Coronary artery (tissue), 2 donors: Measurements from ENCODE around the gene ZAP70.

Source experiments
- DNase-seq: peaks from one replicate; pipeline ENCODE4 v3.0.0-alpha.2; 2017; ENCODE audit warnings: low spot score
- H3K27ac ChIP-seq, 2 donors: fragments of 200-600 bp; sonication (generic); one replicate each; pipeline ENCODE4 v1.5.1; 2016 to 2019
- H3K4me3 ChIP-seq: fragments of 200-600 bp; sonication (generic); 2 replicates; pipeline ENCODE4 v1.5.1; 2016; ENCODE audit warnings: mild to moderate bottlenecking, moderate library complexity
- TF ChIP-seq, protein P1 (sequence below): fragments of 200-600 bp; sonication (generic); IDR thresholded peaks from one replicate; pipeline ENCODE4 v1.5.1; 2019; ENCODE audit warnings: antibody characterized with exemption

The ZAP70 gene

DNA sequence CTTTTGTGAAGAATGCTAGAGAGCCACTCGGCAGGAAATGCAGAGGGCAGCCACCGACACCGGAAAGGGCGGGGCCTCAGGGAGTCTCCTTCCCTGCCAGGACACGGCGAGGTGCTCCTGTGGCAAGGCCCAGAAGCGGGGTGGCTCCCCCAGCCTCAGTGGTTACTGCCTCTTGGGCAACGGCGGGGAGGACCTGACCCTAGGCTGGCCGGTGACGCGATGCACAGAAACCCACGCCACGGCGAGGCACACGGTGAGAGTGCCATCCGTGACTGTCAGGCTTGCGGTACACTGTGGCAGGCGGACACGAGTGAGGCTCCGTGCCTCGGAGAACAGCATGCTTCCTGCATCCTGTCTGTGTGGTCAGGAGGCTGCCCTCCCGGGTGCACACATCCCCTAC, 47.8 kb downstream of the ZAP70 start:
- Histone ChIP-seq H3K27ac (no peak overlapping the region), H3K4me3 (no peak overlapping the region)
- TF ChIP-seq, protein P1, sequence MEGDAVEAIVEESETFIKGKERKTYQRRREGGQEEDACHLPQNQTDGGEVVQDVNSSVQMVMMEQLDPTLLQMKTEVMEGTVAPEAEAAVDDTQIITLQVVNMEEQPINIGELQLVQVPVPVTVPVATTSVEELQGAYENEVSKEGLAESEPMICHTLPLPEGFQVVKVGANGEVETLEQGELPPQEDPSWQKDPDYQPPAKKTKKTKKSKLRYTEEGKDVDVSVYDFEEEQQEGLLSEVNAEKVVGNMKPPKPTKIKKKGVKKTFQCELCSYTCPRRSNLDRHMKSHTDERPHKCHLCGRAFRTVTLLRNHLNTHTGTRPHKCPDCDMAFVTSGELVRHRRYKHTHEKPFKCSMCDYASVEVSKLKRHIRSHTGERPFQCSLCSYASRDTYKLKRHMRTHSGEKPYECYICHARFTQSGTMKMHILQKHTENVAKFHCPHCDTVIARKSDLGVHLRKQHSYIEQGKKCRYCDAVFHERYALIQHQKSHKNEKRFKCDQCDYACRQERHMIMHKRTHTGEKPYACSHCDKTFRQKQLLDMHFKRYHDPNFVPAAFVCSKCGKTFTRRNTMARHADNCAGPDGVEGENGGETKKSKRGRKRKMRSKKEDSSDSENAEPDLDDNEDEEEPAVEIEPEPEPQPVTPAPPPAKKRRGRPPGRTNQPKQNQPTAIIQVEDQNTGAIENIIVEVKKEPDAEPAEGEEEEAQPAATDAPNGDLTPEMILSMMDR: no peak
- no peak for DNase-seq

DNA sequence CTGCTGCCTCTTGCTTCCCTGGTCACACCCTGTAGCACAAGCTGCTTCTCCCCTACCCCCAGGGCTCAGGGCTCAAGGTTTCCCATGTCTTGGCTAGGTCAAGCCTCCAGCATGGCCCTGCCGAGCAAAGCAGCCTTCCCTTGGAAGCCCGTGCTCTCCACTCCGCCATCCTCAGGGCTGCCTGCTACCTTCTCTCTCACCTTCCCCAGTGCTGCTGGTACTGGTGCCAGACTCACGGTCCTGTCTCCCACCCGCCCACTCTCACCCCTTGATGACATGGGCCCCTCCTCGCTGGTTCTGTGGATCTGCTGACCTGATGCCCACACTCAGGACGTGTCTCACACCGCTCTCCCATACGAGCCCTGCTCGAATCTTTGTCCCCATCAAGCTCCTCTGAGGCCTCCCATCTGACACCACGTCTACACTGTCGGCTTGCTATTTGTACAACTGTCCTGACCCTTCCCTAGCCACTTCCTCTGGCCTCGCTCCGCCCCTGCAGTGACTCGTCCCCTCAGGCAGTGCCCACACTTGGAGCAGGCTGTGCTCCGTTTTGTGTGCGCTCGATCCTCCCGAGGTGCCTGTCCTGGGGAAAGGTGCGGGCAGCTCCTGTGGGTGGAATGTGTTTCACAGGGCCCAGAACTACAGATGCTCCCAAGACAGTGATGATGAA, 49.9 kb downstream of the ZAP70 start:
- TF ChIP-seq, protein P1: no peak
- H3K27ac ChIP-seq: no peak overlapping the region
- no peak overlapping the region for H3K4me3 ChIP-seq
- no peak for DNase-seq

DNA sequence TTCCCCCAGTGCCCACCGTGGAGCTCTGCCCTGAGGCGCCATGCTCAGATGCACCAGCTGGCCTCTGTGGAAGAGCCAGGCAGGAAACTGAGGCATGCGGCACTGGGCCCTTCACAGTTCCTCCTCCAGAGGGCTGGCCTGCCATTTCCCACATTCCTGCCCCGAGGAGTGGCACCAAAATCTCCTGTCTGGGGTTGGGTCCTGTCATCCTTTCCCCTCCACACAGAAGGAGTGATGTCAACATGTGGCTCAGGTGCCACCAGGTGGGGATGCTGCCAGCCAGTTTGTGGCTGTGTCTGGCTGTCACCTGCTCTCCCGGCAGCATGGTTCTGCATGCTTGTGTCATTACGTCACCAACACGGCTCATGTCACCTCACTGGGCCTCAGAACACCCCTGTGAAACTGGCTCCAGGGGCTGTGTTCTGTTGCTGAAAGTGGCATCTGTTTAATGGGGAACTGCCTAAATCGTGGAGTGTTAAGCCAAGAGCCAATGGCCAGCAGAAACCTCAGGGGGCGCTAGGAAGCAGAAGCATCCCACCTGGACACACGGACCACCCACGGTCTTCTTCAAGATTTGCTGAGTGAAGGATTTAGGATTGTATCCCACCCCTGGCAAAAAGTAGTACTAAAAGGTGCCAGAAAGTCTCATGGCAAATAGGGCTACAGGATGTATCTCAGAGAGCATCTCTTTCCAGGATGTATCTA, 51.3 kb downstream of the ZAP70 start:
- H3K4me3 ChIP-seq: no peak overlapping the region
- no peak overlapping the region for H3K27ac ChIP-seq
- TF ChIP-seq, protein P1: no peak
- DNase-seq: no peak

DNA sequence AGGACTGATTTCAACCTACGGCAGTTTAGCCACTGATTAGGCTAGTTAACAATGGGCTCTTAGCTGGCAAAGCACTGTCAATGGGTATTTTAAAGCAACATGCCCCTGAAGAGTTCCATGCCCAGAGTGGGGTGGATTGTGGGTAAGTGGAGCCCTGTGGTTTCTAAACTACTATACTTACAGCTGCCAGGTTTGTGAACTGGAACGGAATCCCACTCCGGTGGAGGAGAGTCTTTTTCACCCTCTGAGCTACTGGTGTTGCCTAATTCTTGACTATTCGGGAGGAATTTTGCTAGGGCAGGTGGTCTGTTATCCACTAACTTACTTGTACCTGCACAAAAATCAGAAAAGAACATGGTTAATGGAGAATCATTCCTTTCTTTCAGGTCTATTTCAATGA, 52.6 kb downstream of the ZAP70 start:
- TF ChIP-seq, protein P1: no peak
- no peak for DNase-seq
- Histone ChIP-seq H3K27ac (no peak overlapping the region), H3K4me3 (no peak overlapping the region)

DNA sequence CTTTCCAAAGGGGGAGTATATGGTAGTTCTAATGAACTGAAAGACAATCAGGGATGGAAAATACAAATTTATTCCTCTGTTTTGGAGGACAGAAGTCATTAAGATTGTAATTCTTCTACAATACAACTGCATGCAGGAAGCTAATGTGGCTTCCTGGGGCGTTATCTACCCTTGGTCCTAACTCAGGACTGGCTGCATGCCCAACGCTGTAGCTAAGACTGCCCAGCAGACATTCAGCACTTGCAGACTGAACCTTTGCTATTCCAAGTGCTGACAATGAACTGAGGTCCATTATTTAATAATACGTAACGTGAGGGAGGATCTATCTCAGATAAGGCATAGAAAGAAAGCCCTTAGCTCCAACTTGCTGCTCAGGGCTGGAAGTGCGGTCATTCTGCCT, 53.2 kb downstream of the ZAP70 start:
- TF ChIP-seq, protein P1: no peak
- Histone ChIP-seq H3K27ac (no peak overlapping the region), H3K4me3 (no peak overlapping the region)
- DNase-seq: no peak

DNA sequence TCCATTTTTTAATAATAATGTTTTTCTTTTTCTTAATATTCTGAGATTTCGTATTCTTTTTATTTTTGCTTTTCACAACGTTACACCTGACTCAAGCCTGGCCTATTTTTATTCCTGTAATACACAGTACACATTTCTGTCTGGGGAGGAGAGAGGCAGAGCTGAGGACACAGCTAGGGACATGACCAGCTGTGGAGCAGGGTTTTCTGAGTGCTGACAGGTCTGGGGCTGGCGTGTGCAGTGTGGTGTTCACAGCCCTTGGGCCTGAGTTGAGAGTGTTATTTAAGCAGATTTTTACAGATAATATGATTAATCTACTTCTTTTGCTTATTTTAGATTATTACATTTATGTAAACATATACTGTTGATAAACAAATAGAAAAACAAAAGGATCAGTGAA, 55.9 kb downstream of the ZAP70 start:
- H3K4me3 ChIP-seq: no peak overlapping the region
- TF ChIP-seq, protein P1: no peak
- no peak for DNase-seq
- no peak overlapping the region for H3K27ac ChIP-seq

DNA sequence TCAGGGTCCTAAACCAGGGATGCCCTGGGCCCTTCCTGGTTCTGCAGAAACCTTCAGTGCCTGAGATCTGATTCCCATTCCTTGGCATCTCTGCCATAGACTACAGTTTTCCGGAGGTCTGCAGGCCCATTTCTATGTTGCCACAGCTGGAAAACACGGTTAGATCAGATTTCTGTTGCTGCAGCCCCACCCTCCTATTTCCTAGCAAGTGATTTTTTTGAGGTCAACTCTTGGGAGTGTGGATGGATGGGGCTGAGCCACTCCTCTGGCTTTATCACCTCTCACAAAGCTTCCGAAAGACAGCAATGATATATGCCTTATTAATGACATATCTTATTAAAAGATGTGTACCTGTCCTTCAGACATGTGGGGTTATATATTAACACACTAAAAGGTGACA, 56.3 kb downstream of the ZAP70 start:
- TF ChIP-seq, protein P1: no peak
- no peak for DNase-seq
- Histone ChIP-seq H3K4me3 (no peak overlapping the region), H3K27ac (no peak overlapping the region)
